Stimulated activated naive B cell treated with anti-CD40 and anti-IgM and Interleukin-4, amounts not matched to agents 10 μg/mL and 1 μg/mL and 100 μg/mL, for 72 hours (primary cell): ENCODE data around the gene LIPG.

ENCODE experiments used
- ATAC-seq, 2 donors: fragments of 150-1000 bp; cut with Tn5 transposase; replicated peaks; 2 replicates each; pipeline ENCODE4 v1.10.0; 2021; ENCODE audit warnings: moderate library complexity in 1 of 2
- DNase-seq: peaks from one replicate; pipeline ENCODE4 v3.0.0; 2021
- H3K27ac Mint-ChIP-seq: one replicate; pipeline ENCODE4 v1.8.0; 2022; ENCODE audit warnings: mild to moderate bottlenecking, mixed read lengths
- H3K27me3 Mint-ChIP-seq, 2 donors: one replicate each; pipeline ENCODE4 v1.8.0; 2022; ENCODE audit warnings: mixed read lengths in 2 of 2
- H3K36me3 Mint-ChIP-seq, 2 donors: one replicate each; pipeline ENCODE4 v1.8.0; 2022; ENCODE audit warnings: mixed read lengths in 2 of 2, mild to moderate bottlenecking in 1 of 2
- H3K4me1 Mint-ChIP-seq, 2 donors: one replicate each; pipeline ENCODE4 v1.8.0; 2022; ENCODE audit warnings: mixed read lengths in 2 of 2, mild to moderate bottlenecking in 1 of 2
- H3K4me3 Mint-ChIP-seq, 2 donors: one replicate each; pipeline ENCODE4 v1.8.0; 2022; ENCODE audit warnings: mild to moderate bottlenecking in 2 of 2, mixed read lengths in 2 of 2, moderate library complexity in 1 of 2
- H3K9me3 Mint-ChIP-seq, 2 donors: one replicate each; pipeline ENCODE4 v1.8.0; 2022; ENCODE audit warnings: mixed read lengths in 2 of 2, mild to moderate bottlenecking in 1 of 2

Gene LIPG

DNA sequence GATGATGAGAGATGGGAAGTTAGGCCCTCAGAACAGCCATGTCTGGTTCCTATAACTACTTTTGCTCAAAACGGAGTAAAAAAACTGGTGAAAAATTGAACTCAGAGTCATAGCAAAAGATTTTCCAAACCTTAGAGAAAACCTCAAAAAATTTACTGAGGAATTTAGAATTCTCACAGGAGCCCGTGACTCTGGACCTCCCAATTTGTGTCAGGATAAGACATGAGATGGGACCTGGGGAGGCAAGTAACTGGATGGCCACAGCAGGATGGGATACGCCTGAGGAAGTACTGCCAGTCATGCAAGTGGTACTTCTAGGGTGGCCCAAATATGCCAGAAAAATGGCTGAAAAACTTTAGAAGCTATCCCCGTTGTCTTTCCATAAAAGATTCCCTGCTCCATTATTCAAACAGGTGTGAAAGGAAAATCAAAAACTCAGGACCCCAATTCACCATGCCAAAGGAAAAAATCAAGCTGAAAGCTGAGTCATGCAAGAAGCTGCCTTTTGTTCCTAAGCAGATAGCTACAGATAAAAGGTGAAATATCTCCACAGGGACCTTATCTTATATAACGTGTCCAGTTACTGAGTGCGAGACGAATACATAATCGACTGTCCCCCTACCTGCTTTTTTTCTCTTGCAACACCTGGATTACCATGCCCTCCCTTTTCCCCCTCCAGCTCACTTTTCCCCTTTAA is 34.1 kb upstream of the LIPG start:
- Mint-ChIP-seq H3K27me3 (peaks cover 14 to 24% of the 10 kb centered on the region in 2 donors), H3K4me3 (no peak overlapping the region), H3K4me1 (no peaks in the 10 kb centered on the region), H3K9me3 (no peaks in the 10 kb centered on the region), H3K27ac (no peak overlapping the region), H3K36me3 (no peaks in the 10 kb centered on the region)
- DNase-seq, result no peak
- ATAC-seq, result no peak

DNA sequence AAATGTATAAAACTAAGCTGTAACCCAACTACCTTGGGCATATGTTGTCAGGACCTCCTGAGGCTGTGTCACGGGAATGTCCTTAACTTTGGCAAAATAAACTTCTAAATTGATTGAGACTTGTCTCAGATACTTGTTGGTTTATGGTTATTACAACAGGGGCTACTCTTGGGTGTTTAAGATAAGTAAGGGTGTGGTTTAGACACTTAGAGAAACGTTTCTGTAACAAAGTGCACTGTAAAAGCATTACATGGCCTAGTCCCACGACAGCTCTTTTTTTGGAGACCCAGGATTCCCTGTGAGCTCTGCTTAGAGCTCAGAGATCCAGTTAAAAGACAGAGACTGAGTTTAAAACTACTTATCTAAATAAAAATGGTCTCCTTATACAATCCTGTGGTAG is 32.3 kb upstream of the LIPG start:
- no peak overlapping the region for H3K27ac Mint-ChIP-seq
- DNase-seq (no peak), ATAC-seq (no peak)
- H3K27me3 Mint-ChIP-seq, result peaks cover 8 to 12% of the 10 kb centered on the region in 2 donors
- peaks cover 0 to 1% of the 10 kb centered on the region in 2 donors for H3K9me3 Mint-ChIP-seq
- H3K36me3 Mint-ChIP-seq, result no peaks in the 10 kb centered on the region
- no peaks in the 10 kb centered on the region for H3K4me1 Mint-ChIP-seq
- no peak overlapping the region for H3K4me3 Mint-ChIP-seq

DNA sequence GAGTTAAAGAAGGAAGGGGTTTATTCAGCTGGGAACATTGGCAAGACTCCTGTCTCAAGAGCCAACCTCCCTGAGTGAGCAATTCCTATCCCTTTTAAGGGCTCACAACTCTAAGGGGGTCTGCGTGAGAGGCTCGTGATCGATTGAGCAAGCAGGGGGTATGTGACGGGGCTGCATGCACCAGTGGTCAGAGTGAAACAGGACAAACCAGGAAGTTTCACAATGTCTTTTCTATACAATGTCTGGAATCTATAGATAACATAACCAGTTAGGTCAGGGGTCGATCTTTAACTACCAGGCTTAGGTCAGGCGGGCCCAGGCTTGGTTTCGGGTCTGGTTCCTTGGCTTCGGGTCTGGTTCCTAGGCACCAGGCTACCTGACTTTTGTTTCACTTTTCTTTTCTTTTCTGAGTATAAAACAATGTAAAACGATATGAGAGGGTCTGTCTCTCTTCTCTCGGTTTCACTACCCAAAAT is 30.1 kb upstream of the LIPG start:
- Mint-ChIP-seq H3K4me3 (no peak overlapping the region), H3K36me3 (no peaks in the 10 kb centered on the region), H3K4me1 (no peaks in the 10 kb centered on the region), H3K9me3 (peaks cover 0 to 2% of the 10 kb centered on the region in 2 donors), H3K27me3 (peaks cover 6 to 12% of the 10 kb centered on the region in 2 donors), H3K27ac (no peak overlapping the region)
- DNase-seq (no peak), ATAC-seq (no peak)

DNA sequence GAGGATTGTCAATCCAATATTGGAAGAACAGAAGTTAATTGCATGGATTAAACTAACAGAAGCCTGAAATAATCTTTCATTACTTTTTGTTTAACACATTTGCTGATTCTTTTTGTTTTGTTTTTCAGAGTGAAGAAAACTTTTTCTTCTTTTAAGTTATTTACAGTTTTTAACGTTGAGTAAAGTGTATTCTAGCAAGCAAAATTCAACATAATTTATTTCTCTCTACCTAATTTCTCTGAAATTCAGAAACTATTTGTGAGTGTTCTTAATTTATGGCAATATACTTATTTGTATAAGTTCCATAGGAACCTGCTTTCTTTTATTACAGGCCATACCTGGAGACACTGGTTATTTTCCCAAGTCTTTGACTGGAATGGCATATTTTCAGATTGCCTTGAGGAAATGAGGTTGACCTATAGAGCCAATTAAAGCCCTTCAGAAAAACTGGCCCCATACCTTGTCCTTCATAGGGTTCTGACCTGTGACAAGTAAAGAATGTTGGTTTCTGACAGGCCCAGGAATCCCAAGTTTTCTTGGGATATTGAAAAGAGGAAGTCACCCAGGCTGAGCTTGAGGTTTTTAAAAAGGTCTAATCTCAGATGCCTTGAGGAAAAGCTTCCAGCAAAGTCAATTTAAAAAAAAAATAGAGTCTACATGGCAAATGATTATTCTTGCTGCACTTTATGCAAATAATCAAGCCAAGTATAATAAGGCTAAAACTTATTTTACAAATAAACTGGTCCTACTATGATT is 26.8 kb upstream of the LIPG start:
- H3K4me3 Mint-ChIP-seq, result no peak overlapping the region
- no peak for ATAC-seq
- DNase-seq, result no peak
- no peaks in the 10 kb centered on the region for H3K4me1 Mint-ChIP-seq
- no peak overlapping the region for H3K27ac Mint-ChIP-seq
- H3K27me3 Mint-ChIP-seq, result peaks cover 0 to 6% of the 10 kb centered on the region in 2 donors
- no peaks in the 10 kb centered on the region for H3K36me3 Mint-ChIP-seq
- H3K9me3 Mint-ChIP-seq, result peaks cover 0 to 2% of the 10 kb centered on the region in 2 donors

DNA sequence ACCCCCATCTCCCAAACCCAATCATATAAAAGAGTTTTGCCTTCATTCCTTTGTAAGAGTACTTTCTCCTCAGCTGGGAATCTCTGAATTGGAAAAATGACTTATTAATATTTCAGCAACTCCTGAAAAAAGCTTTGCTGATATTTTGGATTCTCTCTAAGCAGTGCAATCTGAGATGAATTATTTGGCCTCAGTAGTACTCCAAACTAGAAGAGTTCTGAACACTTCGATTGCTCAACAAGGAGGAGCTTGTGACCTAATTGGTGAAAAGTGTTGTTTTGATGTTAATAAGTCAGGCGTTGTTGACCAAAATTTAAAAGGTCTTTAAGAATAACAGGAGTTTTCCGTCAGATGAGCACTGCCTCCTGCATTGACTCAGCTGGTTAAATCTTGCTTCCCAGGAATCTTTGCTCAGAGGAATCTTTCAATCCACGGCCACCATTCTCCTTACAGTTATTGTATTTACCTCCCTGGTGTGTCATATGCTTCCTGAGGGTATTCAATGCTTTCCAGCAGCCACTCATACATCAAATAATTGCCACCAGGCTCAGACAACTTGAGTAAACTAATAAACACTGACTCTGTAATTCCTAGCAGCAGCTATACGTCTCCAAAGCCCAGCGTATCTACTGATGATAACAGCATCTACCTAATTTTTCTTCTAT is 24.5 kb upstream of the LIPG start:
- H3K27me3 Mint-ChIP-seq, result peaks cover 0 to 3% of the 10 kb centered on the region in 2 donors
- peaks cover 0 to 2% of the 10 kb centered on the region in 2 donors for H3K9me3 Mint-ChIP-seq
- H3K27ac Mint-ChIP-seq, result no peak overlapping the region
- no peaks in the 10 kb centered on the region for H3K36me3 Mint-ChIP-seq
- DNase-seq (no peak), ATAC-seq (no peak)
- H3K4me1 Mint-ChIP-seq, result no peaks in the 10 kb centered on the region
- H3K4me3 Mint-ChIP-seq, result no peak overlapping the region

DNA sequence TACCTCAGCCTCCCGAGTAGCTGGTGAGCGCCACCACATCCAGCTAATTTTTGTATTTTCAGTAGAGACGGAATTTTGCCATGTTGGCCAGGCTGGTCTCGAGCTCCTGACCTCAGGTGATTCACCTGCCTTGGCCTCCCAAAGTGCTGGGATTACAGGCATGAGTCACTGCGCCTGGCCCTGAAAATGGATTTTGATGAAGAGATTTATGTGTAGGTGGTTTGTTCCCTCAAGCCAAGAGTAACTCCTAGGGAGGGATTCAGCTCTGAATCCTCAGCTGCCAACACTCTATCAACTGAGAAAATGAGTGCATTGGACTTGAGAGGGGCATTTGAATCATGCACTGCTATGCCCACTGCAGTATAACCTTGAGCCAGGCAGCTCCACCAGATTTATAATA is 17.5 kb upstream of the LIPG start:
- ATAC-seq (no peak), DNase-seq (no peak)
- Mint-ChIP-seq H3K4me3 (no peak overlapping the region), H3K27ac (no peak overlapping the region), H3K36me3 (no peaks in the 10 kb centered on the region), H3K9me3 (no peaks in the 10 kb centered on the region), H3K4me1 (no peaks in the 10 kb centered on the region), H3K27me3 (peaks cover 5 to 11% of the 10 kb centered on the region in 2 donors)

DNA sequence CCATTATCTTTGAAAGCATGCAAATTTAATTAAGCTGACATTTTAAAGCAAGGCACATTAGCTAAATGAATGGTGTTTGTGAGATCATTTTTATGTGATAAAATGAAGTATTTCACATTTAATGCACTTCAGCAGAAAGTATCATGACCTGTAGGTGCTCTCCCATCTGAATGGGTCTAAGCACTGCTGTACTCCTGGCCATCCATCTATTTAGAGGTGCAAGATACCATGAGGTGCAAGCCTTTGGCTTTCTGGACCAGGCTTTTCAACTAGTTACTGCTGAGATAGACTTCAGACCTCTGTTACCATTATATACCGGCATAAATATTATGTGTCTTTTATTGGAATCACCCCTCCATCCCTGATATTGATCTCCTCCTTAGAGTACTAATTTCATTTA is 15.6 kb upstream of the LIPG start:
- no peaks in the 10 kb centered on the region for H3K36me3 Mint-ChIP-seq
- H3K4me3 Mint-ChIP-seq, result no peak overlapping the region
- no peak overlapping the region for H3K27ac Mint-ChIP-seq
- no peaks in the 10 kb centered on the region for H3K4me1 Mint-ChIP-seq
- H3K9me3 Mint-ChIP-seq, result no peaks in the 10 kb centered on the region
- no peak for DNase-seq
- peaks cover 9 to 15% of the 10 kb centered on the region in 2 donors for H3K27me3 Mint-ChIP-seq
- no peak for ATAC-seq

DNA sequence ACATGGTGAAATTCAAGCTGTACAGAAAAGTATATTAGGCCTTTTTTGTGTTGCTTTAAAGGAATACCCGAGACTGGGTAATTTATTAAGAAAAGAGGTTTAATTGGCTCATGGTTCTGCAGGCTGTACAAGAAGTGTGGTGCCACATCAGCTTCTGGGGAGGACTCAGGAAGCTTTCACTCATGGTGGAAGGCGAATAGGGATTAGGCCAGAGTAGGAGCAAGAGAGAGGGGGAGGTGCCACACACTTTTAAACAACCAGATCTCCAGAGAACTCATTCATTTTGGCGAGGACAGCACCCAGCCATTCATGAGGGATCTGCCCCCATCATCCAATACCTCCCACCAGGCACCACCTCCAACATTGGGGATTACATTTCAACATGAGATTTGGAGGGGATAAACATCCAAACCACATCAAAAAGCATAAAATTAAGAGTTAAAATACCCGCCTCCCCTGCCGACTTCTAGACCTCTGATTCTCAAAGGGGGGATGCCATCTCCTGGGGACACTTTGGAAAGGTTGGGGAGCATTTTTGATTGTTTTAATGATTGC is 15.1 kb upstream of the LIPG start:
- Mint-ChIP-seq H3K27me3 (peaks cover 14 to 20% of the 10 kb centered on the region in 2 donors), H3K4me3 (no peak overlapping the region), H3K27ac (no peak overlapping the region), H3K36me3 (no peaks in the 10 kb centered on the region), H3K4me1 (no peaks in the 10 kb centered on the region), H3K9me3 (no peaks in the 10 kb centered on the region)
- no peak for DNase-seq
- ATAC-seq, result no peak

DNA sequence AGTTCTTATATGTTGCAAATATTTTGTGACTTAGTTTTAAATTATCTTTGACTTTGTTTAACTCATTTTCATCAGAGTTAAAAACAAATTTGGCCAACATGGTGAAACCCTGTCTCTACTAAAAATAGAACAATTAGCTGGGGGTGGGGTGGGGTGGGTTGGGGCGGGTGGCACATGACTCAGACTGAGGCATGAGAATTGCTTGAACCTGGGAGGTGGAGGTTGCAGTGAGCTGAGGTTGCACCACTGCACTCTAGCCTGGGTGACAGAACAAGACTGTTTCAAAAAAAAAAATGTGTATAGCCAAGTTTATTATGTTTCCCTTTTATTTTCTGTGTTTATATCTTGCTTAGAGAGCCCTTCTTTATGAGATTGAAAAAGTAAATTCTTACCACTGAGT is 14.2 kb upstream of the LIPG start:
- DNase-seq, result no peak
- peaks cover 16 to 20% of the 10 kb centered on the region in 2 donors for H3K27me3 Mint-ChIP-seq
- no peaks in the 10 kb centered on the region for H3K9me3 Mint-ChIP-seq
- no peak overlapping the region for H3K4me3 Mint-ChIP-seq
- ATAC-seq, result no peak
- H3K4me1 Mint-ChIP-seq, result no peaks in the 10 kb centered on the region
- no peaks in the 10 kb centered on the region for H3K36me3 Mint-ChIP-seq
- H3K27ac Mint-ChIP-seq, result no peak overlapping the region

DNA sequence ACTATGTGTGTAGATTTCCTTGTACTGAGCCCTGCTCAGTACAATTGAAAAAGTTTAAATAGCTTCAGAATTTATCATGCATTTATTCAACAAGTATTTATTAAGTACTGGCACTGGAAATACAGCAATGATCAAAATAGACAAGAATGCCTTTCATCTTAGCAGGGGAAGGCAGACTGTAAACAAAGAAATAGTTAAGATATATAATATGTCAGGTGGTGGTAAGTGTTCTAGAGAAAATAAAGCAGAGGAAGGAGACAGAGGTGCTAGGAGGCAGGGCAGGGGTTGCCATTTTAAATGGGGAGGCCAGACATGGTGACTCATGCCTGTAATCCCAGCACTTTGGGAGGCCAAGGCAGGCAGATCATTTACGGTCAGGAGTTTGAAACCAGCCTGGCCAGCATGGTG is 13.6 kb upstream of the LIPG start:
- Mint-ChIP-seq H3K4me3 (no peak overlapping the region), H3K9me3 (peaks cover 1 to 4% of the 10 kb centered on the region in 2 donors), H3K36me3 (no peaks in the 10 kb centered on the region), H3K27ac (no peak overlapping the region), H3K27me3 (peaks cover 22 to 24% of the 10 kb centered on the region in 2 donors), H3K4me1 (no peaks in the 10 kb centered on the region)
- ATAC-seq (no peak), DNase-seq (no peak)

DNA sequence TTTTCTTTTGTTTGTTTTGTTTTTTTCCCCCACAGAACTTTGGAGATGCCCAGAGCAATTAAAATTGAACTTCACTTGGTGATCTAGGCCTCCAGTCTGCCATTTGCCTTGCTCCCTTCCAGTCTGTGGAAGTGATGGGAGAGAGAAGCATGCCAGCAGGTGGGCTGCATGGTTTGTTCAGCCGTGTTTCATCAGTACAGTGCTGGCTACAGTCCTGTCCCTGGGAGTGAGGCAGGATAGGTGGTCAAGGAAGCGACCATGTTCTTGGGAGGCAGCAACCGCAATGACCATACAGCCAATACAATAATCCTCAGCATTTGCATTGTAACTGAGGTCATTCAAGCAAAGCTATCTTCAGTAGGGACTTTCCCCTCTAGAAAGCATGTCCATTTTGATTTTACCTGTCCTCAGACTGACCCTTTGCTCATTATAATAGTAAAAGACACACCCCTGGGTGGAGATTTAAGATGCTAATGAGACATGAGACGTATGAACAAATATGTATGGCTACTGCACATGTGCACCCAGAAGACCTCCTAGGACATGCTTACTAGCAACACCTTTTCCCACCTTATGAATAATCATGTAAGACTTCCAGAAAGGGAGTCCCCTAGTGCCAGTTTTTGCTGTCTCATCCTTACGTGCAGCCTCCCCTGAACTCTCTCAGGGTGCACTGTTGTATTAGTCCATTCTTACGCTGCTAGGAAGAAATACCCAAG is 11.1 kb upstream of the LIPG start:
- Mint-ChIP-seq H3K27ac (no peak overlapping the region), H3K4me1 (no peaks in the 10 kb centered on the region), H3K4me3 (no peak overlapping the region), H3K9me3 (peaks cover 2 to 5% of the 10 kb centered on the region in 2 donors), H3K36me3 (no peaks in the 10 kb centered on the region), H3K27me3 (peaks cover 34 to 39% of the 10 kb centered on the region in 2 donors)
- DNase-seq (no peak), ATAC-seq (no peak)

DNA sequence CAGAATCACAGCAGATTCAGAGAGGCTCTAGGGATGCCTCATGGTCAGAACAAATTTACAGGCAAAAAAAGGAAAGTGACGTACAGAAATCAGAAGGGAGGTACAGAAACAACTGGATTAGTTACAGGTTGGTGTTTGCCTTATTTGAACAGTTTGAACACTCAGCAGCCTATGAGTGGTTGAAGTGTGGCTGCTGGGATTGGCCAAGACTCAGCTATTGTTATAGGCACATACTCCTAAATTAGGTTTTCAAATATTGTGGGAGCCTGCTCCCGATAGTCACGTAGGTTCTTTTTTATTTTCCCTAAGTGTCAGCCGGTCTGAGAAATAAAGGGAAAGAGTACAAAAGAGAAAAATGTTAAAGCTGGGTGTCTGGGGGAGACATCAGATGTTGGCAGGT is 8.9 kb upstream of the LIPG start:
- H3K36me3 Mint-ChIP-seq, result no peaks in the 10 kb centered on the region
- no peak overlapping the region for H3K27ac Mint-ChIP-seq
- ATAC-seq (no peak), DNase-seq (no peak)
- peaks cover 2 to 5% of the 10 kb centered on the region in 2 donors for H3K9me3 Mint-ChIP-seq
- H3K27me3 Mint-ChIP-seq, result peaks cover 32 to 38% of the 10 kb centered on the region in 2 donors
- H3K4me3 Mint-ChIP-seq, result no peak overlapping the region
- no peaks in the 10 kb centered on the region for H3K4me1 Mint-ChIP-seq

DNA sequence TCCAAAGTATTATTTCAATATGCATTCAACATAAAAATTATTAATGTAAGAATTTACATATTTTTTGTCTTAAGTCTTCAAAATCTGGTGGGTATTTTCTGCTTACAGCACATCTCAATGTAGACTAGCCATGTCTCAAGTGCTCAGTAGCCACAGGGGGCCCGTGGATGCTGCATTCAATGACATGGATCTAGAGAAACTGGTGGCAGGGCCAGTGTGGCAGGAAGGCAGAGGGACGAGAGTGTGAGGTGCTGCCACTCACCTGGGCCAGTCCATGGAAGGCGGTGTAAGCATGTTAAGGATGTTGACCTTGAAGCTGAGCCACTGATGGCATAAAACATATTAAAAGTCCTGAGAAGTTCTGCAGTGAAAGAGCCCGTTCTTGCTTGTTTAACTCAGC is 6.2 kb upstream of the LIPG start:
- Mint-ChIP-seq H3K27me3 (peaks cover 43 to 50% of the 10 kb centered on the region in 2 donors), H3K4me1 (peaks cover 4 to 6% of the 10 kb centered on the region in 2 donors), H3K36me3 (peaks cover 0 to under 1% of the 10 kb centered on the region in 2 donors), H3K4me3 (no peak overlapping the region), H3K9me3 (peaks cover 2 to 5% of the 10 kb centered on the region in 2 donors), H3K27ac (no peak overlapping the region)
- ATAC-seq, result no peak
- DNase-seq, result no peak

DNA sequence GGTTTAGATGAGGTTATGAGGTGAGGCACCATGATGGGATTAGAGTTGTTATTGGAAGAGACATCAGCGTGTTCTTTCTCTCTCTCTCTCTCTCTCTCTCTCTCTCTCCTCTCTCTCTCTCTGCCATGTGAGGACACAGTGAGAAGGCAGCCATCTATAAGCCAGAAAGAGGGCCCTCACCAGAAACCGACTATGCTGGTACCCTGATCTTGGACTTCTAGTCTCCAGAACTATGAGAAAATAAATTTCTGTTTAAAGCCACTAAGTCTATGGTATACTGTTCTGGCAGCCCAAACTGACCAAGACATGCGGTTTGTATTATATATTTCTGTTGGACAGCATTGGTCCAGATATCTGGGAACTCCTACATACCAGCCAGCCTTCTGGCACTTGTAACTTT is 3.5 kb upstream of the LIPG start:
- no peak overlapping the region for H3K27ac Mint-ChIP-seq
- ATAC-seq (no peak), DNase-seq (no peak)
- H3K4me3 Mint-ChIP-seq, result no peak overlapping the region
- H3K9me3 Mint-ChIP-seq, result no peaks in the 10 kb centered on the region
- H3K27me3 Mint-ChIP-seq, result peaks cover 56 to 60% of the 10 kb centered on the region in 2 donors
- H3K36me3 Mint-ChIP-seq, result peaks cover 0 to 3% of the 10 kb centered on the region in 2 donors
- H3K4me1 Mint-ChIP-seq, result peaks cover 25 to 33% of the 10 kb centered on the region in 2 donors
